PFSK-1 (cell line): Measurements from ENCODE around the gene ASIC4.

Experiments used
- FOXP2 ChIP-seq: optimal IDR thresholded peaks from 2 replicates; pipeline ENCODE3; 2011; ENCODE audit warnings: borderline replicate concordance, control low read depth, inconsistent platforms; ENCODE audit not compliant: insufficient read depth; ENCODE audit errors: extremely low read length, extremely low read depth
- POLR2AphosphoS5 ChIP-seq: IDR thresholded peaks from 2 replicates; pipeline ENCODE4 v1.6.1; 2012; ENCODE audit warnings: low read depth, mild to moderate bottlenecking, control low read depth, low read length, moderate library complexity
- SIN3A ChIP-seq: IDR thresholded peaks from 2 replicates; pipeline ENCODE4 v1.6.1; 2012; ENCODE audit warnings: mild to moderate bottlenecking, low read length, moderate library complexity, borderline replicate concordance; ENCODE audit not compliant: insufficient read depth
- TAF1 ChIP-seq: IDR thresholded peaks from 2 replicates; pipeline ENCODE4 v1.6.1; 2012; ENCODE audit warnings: low read length, control low read depth, borderline replicate concordance; ENCODE audit not compliant: insufficient read depth
- TF ChIP-seq, protein P1 (sequence below), 2 experiments: IDR thresholded peaks; 2 replicates each; pipeline versions ENCODE4 v1.6.1 to v1.8.0; 2011 to 2012; ENCODE audit warnings: low read depth in 2 of 2, low read length in 2 of 2, control low read depth in 1 of 2, inconsistent platforms in 1 of 2, mild to moderate bottlenecking in 1 of 2, moderate library complexity in 1 of 2; ENCODE audit not compliant: insufficient read depth in 1 of 2

DNA sequence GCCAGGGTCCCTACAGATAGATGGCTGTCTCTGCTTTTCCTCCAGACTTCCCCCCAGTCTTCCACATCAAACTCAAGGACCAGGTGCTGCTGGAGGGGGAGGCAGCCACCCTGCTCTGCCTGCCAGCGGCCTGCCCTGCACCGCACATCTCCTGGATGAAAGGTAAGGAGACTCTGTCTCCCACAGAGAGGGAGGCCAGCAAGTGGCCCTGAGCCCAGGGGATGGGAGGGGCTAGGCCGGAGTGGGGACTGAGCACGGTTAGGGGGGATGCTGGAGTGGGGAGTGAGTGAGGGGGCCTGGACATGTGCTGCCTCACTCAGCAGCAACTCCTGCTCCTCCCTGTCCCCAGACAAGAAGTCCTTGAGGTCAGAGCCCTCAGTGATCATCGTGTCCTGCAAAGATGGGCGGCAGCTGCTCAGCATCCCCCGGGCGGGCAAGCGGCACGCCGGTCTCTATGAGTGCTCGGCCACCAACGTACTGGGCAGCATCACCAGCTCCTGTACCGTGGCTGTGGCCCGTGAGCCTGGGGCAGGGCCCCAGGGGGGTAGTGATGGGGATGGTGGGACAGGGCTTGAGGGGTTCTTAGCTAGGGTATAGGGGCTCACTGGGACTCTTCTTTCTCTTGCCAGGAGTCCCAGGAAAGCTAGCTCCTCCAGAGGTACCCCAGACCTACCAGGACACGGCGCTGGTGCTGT is 26.0 kb upstream of the ASIC4 start:
- TF ChIP-seq TAF1 (no peak), SIN3A (no peak), POLR2AphosphoS5 (no peak), FOXP2 (no peak)
- TF ChIP-seq, protein P1, sequence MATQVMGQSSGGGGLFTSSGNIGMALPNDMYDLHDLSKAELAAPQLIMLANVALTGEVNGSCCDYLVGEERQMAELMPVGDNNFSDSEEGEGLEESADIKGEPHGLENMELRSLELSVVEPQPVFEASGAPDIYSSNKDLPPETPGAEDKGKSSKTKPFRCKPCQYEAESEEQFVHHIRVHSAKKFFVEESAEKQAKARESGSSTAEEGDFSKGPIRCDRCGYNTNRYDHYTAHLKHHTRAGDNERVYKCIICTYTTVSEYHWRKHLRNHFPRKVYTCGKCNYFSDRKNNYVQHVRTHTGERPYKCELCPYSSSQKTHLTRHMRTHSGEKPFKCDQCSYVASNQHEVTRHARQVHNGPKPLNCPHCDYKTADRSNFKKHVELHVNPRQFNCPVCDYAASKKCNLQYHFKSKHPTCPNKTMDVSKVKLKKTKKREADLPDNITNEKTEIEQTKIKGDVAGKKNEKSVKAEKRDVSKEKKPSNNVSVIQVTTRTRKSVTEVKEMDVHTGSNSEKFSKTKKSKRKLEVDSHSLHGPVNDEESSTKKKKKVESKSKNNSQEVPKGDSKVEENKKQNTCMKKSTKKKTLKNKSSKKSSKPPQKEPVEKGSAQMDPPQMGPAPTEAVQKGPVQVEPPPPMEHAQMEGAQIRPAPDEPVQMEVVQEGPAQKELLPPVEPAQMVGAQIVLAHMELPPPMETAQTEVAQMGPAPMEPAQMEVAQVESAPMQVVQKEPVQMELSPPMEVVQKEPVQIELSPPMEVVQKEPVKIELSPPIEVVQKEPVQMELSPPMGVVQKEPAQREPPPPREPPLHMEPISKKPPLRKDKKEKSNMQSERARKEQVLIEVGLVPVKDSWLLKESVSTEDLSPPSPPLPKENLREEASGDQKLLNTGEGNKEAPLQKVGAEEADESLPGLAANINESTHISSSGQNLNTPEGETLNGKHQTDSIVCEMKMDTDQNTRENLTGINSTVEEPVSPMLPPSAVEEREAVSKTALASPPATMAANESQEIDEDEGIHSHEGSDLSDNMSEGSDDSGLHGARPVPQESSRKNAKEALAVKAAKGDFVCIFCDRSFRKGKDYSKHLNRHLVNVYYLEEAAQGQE (IDR thresholded peaks at IDR 0.05; ENCODE audit: insufficient read depth in 1 of 2, low read depth in 2 of 2, low read length in 2 of 2): no peak
